ENCODE results near the gene RAD51B. TPM values are rescaled to one million over a fixed set of nuclear protein-coding genes. Genes with fewer than 3 reads are reported as not detected.

Gene RAD51B
- total and polyA plus RNA-seq, 2 donors (not counting 1 experiment from before 2014, with no cell fraction given) = 4.6 to 16.3 TPM

- no peak overlapping the region for H3K27ac ChIP-seq (ENCODE audit: insufficient read depth, low read length)
- no peak for DNase-seq (ENCODE audit: low read depth in 2 of 2)
- no peaks in the 10 kb centered on the region for H3K79me2 ChIP-seq (ENCODE audit: control insufficient read depth, insufficient read depth, low read length)
- no peak overlapping the region for H2AFZ ChIP-seq (ENCODE audit: low read length)
- H4K20me1 ChIP-seq (ENCODE audit: control insufficient read depth, extremely low read depth, insufficient read depth, low read length) = no peaks in the 10 kb centered on the region
- TF ChIP-seq EZH2 (IDR thresholded peaks at IDR 0.05; ENCODE audit: low read length, missing control alignments) (no peak), CTCF (conservative IDR thresholded peaks at IDR 0.05 in 1 of 2, IDR thresholded peaks at IDR 0.05 in 1 of 2; ENCODE audit: low read depth in 1 of 2, low read length in 2 of 2) (no peak)
- H3K36me3 ChIP-seq (ENCODE audit: control insufficient read depth, insufficient read depth, low read length) = peaks cover 6% of the 10 kb centered on the region
- H3K4me3 ChIP-seq (replicated peaks in 1 of 4; ENCODE audit: control extremely low read depth in 1 of 4, insufficient read depth in 1 of 4, low read depth in 3 of 4, low read length in 4 of 4) = no peak overlapping the region
- no peak overlapping the region for H3K4me2 ChIP-seq (ENCODE audit: extremely low read depth, insufficient read depth, low read length)
- no peaks in the 10 kb centered on the region for H3K9me3 ChIP-seq (ENCODE audit: control insufficient read depth, insufficient read depth, low read depth, low read length)
- H3K9ac ChIP-seq (ENCODE audit: insufficient read depth, low read length) = no peak overlapping the region
- H3K4me1 ChIP-seq (ENCODE audit: control insufficient read depth, extremely low read depth, insufficient read depth, low read length) = no peaks in the 10 kb centered on the region
- no peaks in the 10 kb centered on the region for H3K27me3 ChIP-seq (ENCODE audit: control insufficient read depth, insufficient read depth, low read length)
Measured at GRCh38 chr14:67800743-67801142, 18.8 kb upstream of the RAD51B start.

- no peaks in the 10 kb centered on the region for H3K4me1 ChIP-seq (ENCODE audit: control insufficient read depth, extremely low read depth, insufficient read depth, low read length)
- no peaks in the 10 kb centered on the region for H3K27me3 ChIP-seq (ENCODE audit: control insufficient read depth, insufficient read depth, low read length)
- H4K20me1 ChIP-seq (ENCODE audit: control insufficient read depth, extremely low read depth, insufficient read depth, low read length) = no peaks in the 10 kb centered on the region
- no peak overlapping the region for H3K4me3 ChIP-seq (replicated peaks in 1 of 4; ENCODE audit: control extremely low read depth in 1 of 4, insufficient read depth in 1 of 4, low read depth in 3 of 4, low read length in 4 of 4)
- H3K36me3 ChIP-seq (ENCODE audit: control insufficient read depth, insufficient read depth, low read length) = peaks cover 11% of the 10 kb centered on the region
- no peak overlapping the region for H3K4me2 ChIP-seq (ENCODE audit: extremely low read depth, insufficient read depth, low read length)
- H3K27ac ChIP-seq (ENCODE audit: insufficient read depth, low read length) = no peak overlapping the region
- H3K79me2 ChIP-seq (ENCODE audit: control insufficient read depth, insufficient read depth, low read length) = no peaks in the 10 kb centered on the region
- H2AFZ ChIP-seq (ENCODE audit: low read length) = no peak overlapping the region
- TF ChIP-seq EZH2 (IDR thresholded peaks at IDR 0.05; ENCODE audit: low read length, missing control alignments) (no peak), CTCF (conservative IDR thresholded peaks at IDR 0.05 in 1 of 2, IDR thresholded peaks at IDR 0.05 in 1 of 2; ENCODE audit: low read depth in 1 of 2, low read length in 2 of 2) (no peak)
- peak in 1 of 2 donors; percentile 37 for DNase-seq (ENCODE audit: low read depth in 2 of 2)
- H3K9ac ChIP-seq (ENCODE audit: insufficient read depth, low read length) = no peak overlapping the region
- no peaks in the 10 kb centered on the region for H3K9me3 ChIP-seq (ENCODE audit: control insufficient read depth, insufficient read depth, low read depth, low read length)
Measured at GRCh38 chr14:67806246-67806645, 13.3 kb upstream of the RAD51B start.

- Histone ChIP-seq H2AFZ (ENCODE audit: low read length) (no peak overlapping the region), H3K27ac (ENCODE audit: insufficient read depth, low read length) (no peak overlapping the region), H3K9me3 (ENCODE audit: control insufficient read depth, insufficient read depth, low read depth, low read length) (no peaks in the 10 kb centered on the region), H4K20me1 (ENCODE audit: control insufficient read depth, extremely low read depth, insufficient read depth, low read length) (no peaks in the 10 kb centered on the region), H3K27me3 (ENCODE audit: control insufficient read depth, insufficient read depth, low read length) (no peaks in the 10 kb centered on the region), H3K4me1 (ENCODE audit: control insufficient read depth, extremely low read depth, insufficient read depth, low read length) (peaks cover 8% of the 10 kb centered on the region), H3K36me3 (ENCODE audit: control insufficient read depth, insufficient read depth, low read length) (no peaks in the 10 kb centered on the region), H3K9ac (ENCODE audit: insufficient read depth, low read length) (no peak overlapping the region), H3K4me2 (ENCODE audit: extremely low read depth, insufficient read depth, low read length) (peak overlapping the region; percentile 32), H3K79me2 (ENCODE audit: control insufficient read depth, insufficient read depth, low read length) (peaks cover 10% of the 10 kb centered on the region), H3K4me3 (replicated peaks in 1 of 4; ENCODE audit: control extremely low read depth in 1 of 4, insufficient read depth in 1 of 4, low read depth in 3 of 4, low read length in 4 of 4) (peak overlapping the region in 2 of 4 experiments; percentile 69 to 78)
- DNase-seq (ENCODE audit: low read depth in 2 of 2) = no peak
- TF ChIP-seq CTCF (conservative IDR thresholded peaks at IDR 0.05 in 1 of 2, IDR thresholded peaks at IDR 0.05 in 1 of 2; ENCODE audit: low read depth in 1 of 2, low read length in 2 of 2) (no peak), EZH2 (IDR thresholded peaks at IDR 0.05; ENCODE audit: low read length, missing control alignments) (no peak)
Measured at GRCh38 chr14:67814821-67815220, 4.8 kb upstream of the RAD51B start.
